GM10248 (cell line): ENCODE results near the gene PHLPP1.
A peak's percentile ranks its signal among the peaks of the same experiment; 100 is the strongest.

ENCODE experiments used
- CTCF ChIA-PET: fragments of 300-600 bp; sonication (Branson Sonifier 250); formaldehyde crosslinking; extraction: SDS; loops from one replicate; lab custom pipeline; 2021; ENCODE audit warnings: antibody characterized with exemption; lab: Yijun Ruan, JAX
- POLR2A ChIA-PET: fragments of 350-650 bp; sonication (Branson Sonifier 250); formaldehyde crosslinking; extraction: SDS; loops from one replicate; lab custom pipeline; 2020; ENCODE audit warnings: antibody characterized with exemption; lab: Yijun Ruan, JAX
- DNase-seq: peaks from one replicate; pipeline ENCODE4 v3.0.0; 2012; ENCODE audit errors: extremely low spot score
- TF ChIP-seq, protein P1 (sequence below): IDR thresholded peaks from 2 replicates; pipeline ENCODE4 v1.5.1; 2012; ENCODE audit warnings: mild to moderate bottlenecking, low read depth; ENCODE audit errors: extremely low read depth, missing control alignments, control extremely low read depth

Gene PHLPP1

GRCh38 chr18:62721839-62722795 lies 6.8 kb downstream of the PHLPP1 start:
- DNase-seq, result no peak
- TF ChIP-seq, protein P1, sequence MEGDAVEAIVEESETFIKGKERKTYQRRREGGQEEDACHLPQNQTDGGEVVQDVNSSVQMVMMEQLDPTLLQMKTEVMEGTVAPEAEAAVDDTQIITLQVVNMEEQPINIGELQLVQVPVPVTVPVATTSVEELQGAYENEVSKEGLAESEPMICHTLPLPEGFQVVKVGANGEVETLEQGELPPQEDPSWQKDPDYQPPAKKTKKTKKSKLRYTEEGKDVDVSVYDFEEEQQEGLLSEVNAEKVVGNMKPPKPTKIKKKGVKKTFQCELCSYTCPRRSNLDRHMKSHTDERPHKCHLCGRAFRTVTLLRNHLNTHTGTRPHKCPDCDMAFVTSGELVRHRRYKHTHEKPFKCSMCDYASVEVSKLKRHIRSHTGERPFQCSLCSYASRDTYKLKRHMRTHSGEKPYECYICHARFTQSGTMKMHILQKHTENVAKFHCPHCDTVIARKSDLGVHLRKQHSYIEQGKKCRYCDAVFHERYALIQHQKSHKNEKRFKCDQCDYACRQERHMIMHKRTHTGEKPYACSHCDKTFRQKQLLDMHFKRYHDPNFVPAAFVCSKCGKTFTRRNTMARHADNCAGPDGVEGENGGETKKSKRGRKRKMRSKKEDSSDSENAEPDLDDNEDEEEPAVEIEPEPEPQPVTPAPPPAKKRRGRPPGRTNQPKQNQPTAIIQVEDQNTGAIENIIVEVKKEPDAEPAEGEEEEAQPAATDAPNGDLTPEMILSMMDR, result no peak
- CTCF ChIA-PET, result interaction anchor here (2.3 kb wide), 1 partner anchor 10 kb away, joined by 9 read pairs; no protein-coding TSS in a partner anchor
- POLR2A ChIA-PET, result no interaction called here

- CTCF ChIA-PET, result interaction anchor here (1.0 kb wide), 1 partner anchor 8 kb away, joined by 4 read pairs; no protein-coding TSS in a partner anchor
- no peak for DNase-seq
- POLR2A ChIA-PET, result no interaction called here
- TF ChIP-seq, protein P1, result no peak
Measured at GRCh38 chr18:62723666-62724281, 8.4 kb downstream of the PHLPP1 start.

GRCh38 chr18:62725896-62726295 lies 10.6 kb downstream of the PHLPP1 start:
- ChIA-PET CTCF (interaction anchor here (1.2 to 1.9 kb wide), 2 partner anchors 11 kb away, joined by 5 to 7 read pairs; partner anchors contain the start of gene PHLPP1), POLR2A (no interaction called here)
- TF ChIP-seq, protein P1, result no peak
- DNase-seq, result no peak

- TF ChIP-seq, protein P1, result no peak
- ChIA-PET POLR2A (interaction anchor here (0.7 kb wide), 1 partner anchor 634 kb away, joined by 4 read pairs; no protein-coding TSS in a partner anchor), CTCF (interaction anchor here (0.9 to 1.5 kb wide), 4 partner anchors 11 to 144 kb away, joined by 3 to 5 read pairs (median 3); partner anchors contain the start of gene PHLPP1)
- no peak for DNase-seq
Measured at GRCh38 chr18:62728254-62728653, 12.9 kb downstream of the PHLPP1 start.

GRCh38 chr18:62729487-62730386 lies 14.4 kb downstream of the PHLPP1 start:
- TF ChIP-seq, protein P1, result no peak
- peak; percentile 33 for DNase-seq
- CTCF ChIA-PET, result interaction anchor here (1.6 kb wide), 1 partner anchor 13 kb away, joined by 4 read pairs; no protein-coding TSS in a partner anchor
- POLR2A ChIA-PET, result no interaction called here
